ENCODE results near the gene SAP25.

- TF ChIP-seq POLR2A (IDR thresholded peaks at IDR 0.05) (no peak), EP300 (IDR thresholded peaks at IDR 0.05) (no peak), POLR2AphosphoS5 (IDR thresholded peaks at IDR 0.05) (no peak)
Measured at GRCh38 chr7:100561491-100562194, 12.1 kb downstream of the SAP25 start.
